Stimulated activated CD8-positive, alpha-beta memory T cell treated with anti-CD3 and anti-CD28 coated beads, Interleukin-4, amount 100 ng/mL, for 24 hours (primary cell): ENCODE data around the gene IL1B.
"Not testable (repeated sequence)": the region's sequence is repeated elsewhere in the genome, so short reads cannot be mapped to it uniquely, and the experiment has no call there.

ENCODE experiments used
- DNase-seq: peaks from one replicate; pipeline ENCODE4 v3.0.0-alpha.2; 2020; ENCODE audit warnings: low read depth

The IL1B gene

GRCh38 chr2:112836695-112837117, at the start of gene IL1B:
Gene IL1B, minus strand, starts transcription at chr2:112836779. Its CDS starts 550 bp downstream, at chr2:112836229.
- DNase-seq: no peak

GRCh38 chr2:112886291-112886690, 49.7 kb upstream of the IL1B start:
- DNase-seq: no peak

GRCh38 chr2:112885506-112885902, 48.9 kb upstream of the IL1B start:
- DNase-seq: no peak

- peak; percentile 49 for DNase-seq
Measured at GRCh38 chr2:112884869-112885505, 48.4 kb upstream of the IL1B start.

- DNase-seq: no peak
Measured at GRCh38 chr2:112883669-112884068, 47.1 kb upstream of the IL1B start.

GRCh38 chr2:112881217-112881985, 44.8 kb upstream of the IL1B start:
- peak; percentile 9 for DNase-seq

- DNase-seq: no peak
Measured at GRCh38 chr2:112880696-112881095, 44.1 kb upstream of the IL1B start.

- no peak for DNase-seq
Measured at GRCh38 chr2:112880091-112880531, 43.5 kb upstream of the IL1B start.

GRCh38 chr2:112879491-112880041, 43.0 kb upstream of the IL1B start:
- no peak for DNase-seq

- DNase-seq: no peak
Measured at GRCh38 chr2:112877423-112877822, 40.8 kb upstream of the IL1B start.

GRCh38 chr2:112876971-112877361, 40.4 kb upstream of the IL1B start:
- no peak for DNase-seq

- no peak for DNase-seq
Measured at GRCh38 chr2:112876257-112876970, 39.8 kb upstream of the IL1B start.

- DNase-seq: no peak
Measured at GRCh38 chr2:112870841-112871835, 34.6 kb upstream of the IL1B start.

GRCh38 chr2:112869258-112869842, 32.8 kb upstream of the IL1B start:
- no peak for DNase-seq

GRCh38 chr2:112867701-112868631, 31.4 kb upstream of the IL1B start:
- DNase-seq: no peak

GRCh38 chr2:112866128-112866835, 29.7 kb upstream of the IL1B start:
- DNase-seq: no peak

GRCh38 chr2:112864072-112864471, 27.5 kb upstream of the IL1B start:
- DNase-seq: no peak

- not testable (repeated sequence) for DNase-seq
Measured at GRCh38 chr2:112859406-112860183, 23.0 kb upstream of the IL1B start.
